GM12891 (cell line): Measurements from ENCODE around the gene LIN9.
A peak's percentile ranks its signal among the peaks of the same experiment; 100 is the strongest.

Source experiments
- PAX5 ChIP-seq: IDR thresholded peaks from 2 replicates; pipeline ENCODE4 v1.6.1; 2011; ENCODE audit warnings: low read length, moderate library complexity, mild to moderate bottlenecking; ENCODE audit not compliant: insufficient read depth, severe bottlenecking
- POLR2A ChIP-seq: IDR thresholded peaks from 2 replicates; pipeline ENCODE4 v1.6.1; 2011; ENCODE audit warnings: low read depth, low read length, control low read depth
- POLR2AphosphoS5 ChIP-seq: IDR thresholded peaks from 2 replicates; pipeline ENCODE4 v1.6.1; 2011; ENCODE audit warnings: low read depth, low read length, control low read depth
- POU2F2 ChIP-seq: IDR thresholded peaks from 2 replicates; pipeline ENCODE4 v1.6.1; 2011; ENCODE audit warnings: low read depth, mild to moderate bottlenecking, control low read depth, low read length, moderate library complexity
- SPI1 ChIP-seq: IDR thresholded peaks from 2 replicates; pipeline ENCODE4 v1.6.1; 2011; ENCODE audit warnings: low read depth, low read length, control low read depth
- TAF1 ChIP-seq: IDR thresholded peaks from 2 replicates; pipeline ENCODE4 v1.6.1; 2011; ENCODE audit warnings: low read depth, low read length, control low read depth

DNA sequence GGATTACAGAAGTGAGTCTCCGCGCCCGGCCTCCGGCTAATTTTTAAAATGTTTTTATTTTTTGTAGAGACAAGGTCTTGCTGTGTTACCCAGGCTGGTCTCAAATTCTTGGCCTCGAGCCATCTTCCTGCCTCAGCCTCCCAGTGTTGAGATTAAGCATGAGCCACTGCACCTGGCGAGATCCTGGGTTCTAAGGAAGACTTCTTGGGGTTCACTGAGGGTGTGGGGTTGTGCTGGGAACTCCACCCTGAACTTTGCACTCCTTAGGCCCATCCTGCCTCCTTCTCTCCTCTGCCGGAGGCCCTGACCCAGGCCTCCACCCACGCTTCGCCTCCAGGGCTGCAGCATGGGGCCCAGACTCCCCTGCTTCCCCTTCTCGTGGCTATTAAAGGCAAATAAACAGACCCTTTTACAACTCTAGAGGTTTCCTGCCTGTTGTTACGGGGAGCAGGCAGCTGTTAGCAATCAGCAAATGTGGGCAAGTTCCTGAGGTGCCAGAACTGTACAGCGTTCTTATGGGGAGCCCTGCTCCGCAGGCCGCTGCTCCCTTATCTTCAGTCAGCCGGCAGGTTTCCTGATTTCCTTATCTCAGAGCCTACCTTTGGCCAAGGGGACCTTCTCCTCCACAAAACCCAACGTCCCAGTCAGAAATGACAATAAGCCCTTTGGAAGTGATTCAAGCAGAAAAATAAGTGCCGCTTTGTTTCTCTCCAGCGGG is 41.0 kb upstream of the LIN9 start:
- no peak for TF ChIP-seq POLR2A
- no peak for TF ChIP-seq PAX5
- no peak for TF ChIP-seq TAF1
- no peak for TF ChIP-seq POLR2AphosphoS5
- TF ChIP-seq SPI1 = 0 out of 2 replicates have a peak, but pooled peaks have one; percentile 9
- TF ChIP-seq POU2F2 = 0 out of 2 replicates have a peak, but pooled peaks have one; percentile 18
